G401 (cell line): ENCODE data around the gene SCARF2. TPM values are rescaled to one million over a fixed set of nuclear protein-coding genes. Genes with fewer than 3 reads are reported as not detected.

Experiments
- DNase-seq: peaks from one replicate; pipeline ENCODE4 v3.0.0-alpha.2; 2015; ENCODE audit warnings: low spot score
- in situ Hi-C: cut with HindIII; loops from 2 replicates; pipeline ENCODE4 v1.10.0; 2016; ENCODE audit warnings: low sequenced_read_pairs, mixed read lengths
- total RNA-seq: library from RNA; depleted of rRNA; stranded (reverse); fragments of >200 nt; shearing (Covaris generic); gene quantifications from 2 replicates; pipeline ENCODE4 v1.2.3, GENCODE V29; 2014

The SCARF2 gene
- total RNA-seq, 1 experiment from 2014 or later = 53.4 TPM

DNA sequence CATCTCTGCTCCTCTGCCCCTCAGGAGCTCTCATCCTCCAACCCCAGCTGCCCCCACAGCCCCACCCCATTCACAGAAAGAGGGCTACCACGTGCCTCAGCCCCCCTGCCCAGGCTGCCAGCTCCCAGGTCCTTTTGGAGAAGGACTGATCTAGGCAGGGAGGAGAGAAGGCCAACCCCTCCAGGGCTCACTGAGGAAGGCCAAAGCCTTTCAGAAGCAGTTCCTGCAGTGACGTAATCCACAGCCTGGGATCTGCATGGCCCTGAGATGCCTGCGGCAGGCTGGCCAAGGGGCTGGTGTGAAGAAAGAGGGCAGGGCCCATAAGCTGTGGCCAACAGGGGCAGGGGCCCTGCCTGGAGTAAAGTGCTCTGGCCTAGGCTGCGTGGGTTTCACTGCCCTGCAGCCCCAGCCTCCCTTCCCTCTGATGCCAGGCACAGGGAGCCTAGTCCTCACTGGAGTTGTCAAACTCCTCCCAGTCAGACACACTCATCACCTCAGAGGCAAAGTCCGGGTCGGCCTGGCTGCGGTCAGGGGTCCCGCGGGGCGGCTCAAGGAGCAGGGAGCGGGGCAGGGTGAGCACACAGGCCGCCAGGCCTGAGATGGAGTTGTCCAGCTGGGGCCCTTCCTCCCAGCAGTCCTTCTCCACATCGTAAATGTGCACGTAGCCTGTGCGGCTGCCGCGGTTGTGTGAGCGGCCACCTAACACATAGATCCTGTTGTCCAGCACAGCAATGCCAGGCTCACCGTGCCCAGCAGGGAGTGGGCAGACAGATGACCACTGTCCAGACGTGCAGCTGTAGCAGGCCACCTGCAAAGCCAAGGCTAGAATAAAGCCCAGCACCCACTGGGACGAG is 4.2 kb upstream of the SCARF2 start:
- in situ Hi-C loops = no loop called here
- no peak for DNase-seq

DNA sequence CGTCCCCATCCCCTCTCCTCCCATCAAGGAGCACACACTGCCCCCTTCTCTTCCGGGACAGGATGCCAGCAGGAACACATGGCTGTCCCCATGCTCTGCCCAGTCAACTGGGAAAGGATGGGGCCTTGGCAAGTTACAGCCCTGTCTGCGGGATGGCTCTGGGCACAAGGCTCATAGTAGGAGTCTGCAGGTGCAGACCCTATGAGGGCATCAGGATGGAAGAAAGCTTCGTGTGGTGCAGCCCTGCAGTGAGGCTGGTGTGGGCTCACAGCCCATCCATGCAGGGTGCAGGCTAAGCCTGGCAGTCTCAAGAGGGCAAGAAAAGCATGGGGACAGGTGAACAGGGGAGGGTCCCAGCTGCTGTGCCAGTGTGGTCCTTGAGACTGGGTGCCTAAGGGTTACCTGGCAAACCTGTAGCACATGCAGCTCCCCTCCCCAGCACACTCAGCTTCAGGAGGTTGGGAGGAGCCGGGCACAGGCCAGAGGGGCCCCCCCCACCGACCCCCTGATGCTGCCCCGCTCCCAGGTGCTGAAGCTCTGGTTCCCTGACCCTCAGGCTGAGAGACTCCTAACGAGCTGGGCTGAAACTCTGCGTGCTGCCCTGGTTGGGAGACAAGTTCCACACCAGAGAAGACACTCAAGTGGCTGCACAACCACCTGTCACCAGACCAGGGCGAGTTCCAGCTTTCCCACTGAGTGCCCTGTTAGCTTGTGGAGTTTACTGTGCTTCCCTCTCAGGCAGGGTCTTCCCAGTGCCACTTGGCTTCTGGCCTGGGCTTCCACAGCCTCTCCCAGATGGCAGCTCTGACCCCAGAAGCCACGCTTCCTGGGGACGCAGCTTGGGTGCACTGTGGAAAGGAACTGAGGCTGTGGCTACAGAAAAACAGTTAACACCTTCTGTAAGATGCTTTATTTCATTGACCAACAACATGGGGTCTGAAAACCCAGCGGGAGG is 3.3 kb upstream of the SCARF2 start:
- in situ Hi-C loops = no loop called here
- DNase-seq = no peak

DNA sequence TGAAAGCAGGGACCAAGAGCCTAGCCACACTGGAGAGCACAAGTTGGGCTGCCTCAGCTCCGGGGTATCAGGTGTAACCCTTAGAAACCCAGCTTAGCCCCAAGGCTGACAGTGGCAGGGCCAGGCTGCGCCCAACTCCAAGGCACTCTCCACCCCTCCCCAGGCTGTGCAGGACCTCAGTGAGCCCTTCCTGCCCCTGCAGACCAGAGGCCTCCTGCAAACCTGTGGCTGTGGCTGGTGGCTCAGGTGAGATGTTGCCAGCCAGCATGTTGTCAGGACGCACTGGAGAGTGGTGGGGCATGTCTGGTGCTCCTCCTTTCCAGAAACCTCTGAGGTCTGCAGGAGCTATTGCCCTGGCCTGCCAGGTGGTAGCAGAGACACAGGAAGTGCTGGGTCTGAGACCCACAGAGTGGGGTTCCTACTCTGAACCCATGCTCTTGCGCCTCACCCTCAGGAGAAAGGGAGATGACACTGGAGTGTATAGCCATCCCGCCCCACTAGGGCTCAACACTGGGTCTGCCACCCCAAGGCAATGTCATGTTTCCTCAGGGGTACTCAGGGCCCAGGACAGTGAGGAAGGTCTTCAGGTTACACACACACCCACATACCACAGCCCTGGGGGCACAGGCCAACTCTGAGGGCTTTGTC is 2.4 kb upstream of the SCARF2 start:
- DNase-seq = no peak
- in situ Hi-C loops = no loop called here

DNA sequence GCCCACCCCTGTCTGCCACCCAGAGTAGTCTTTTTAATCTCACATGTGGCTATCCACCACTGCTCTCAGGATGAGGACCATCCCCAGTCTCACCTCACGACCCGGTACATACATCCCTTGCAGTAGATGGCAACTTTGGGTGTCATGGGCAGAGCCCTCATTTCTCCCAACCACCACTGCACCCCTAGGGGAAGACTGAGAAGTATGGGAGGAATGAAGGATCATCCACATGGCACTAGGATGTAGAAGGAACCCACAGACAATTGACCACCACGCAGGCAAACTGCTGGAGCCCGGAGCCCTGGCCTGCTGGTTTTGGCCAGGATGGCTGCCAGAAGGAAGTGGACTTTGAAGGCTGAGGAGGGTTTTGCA is 1.9 kb upstream of the SCARF2 start:
- in situ Hi-C loops = no loop called here
- no peak for DNase-seq

DNA sequence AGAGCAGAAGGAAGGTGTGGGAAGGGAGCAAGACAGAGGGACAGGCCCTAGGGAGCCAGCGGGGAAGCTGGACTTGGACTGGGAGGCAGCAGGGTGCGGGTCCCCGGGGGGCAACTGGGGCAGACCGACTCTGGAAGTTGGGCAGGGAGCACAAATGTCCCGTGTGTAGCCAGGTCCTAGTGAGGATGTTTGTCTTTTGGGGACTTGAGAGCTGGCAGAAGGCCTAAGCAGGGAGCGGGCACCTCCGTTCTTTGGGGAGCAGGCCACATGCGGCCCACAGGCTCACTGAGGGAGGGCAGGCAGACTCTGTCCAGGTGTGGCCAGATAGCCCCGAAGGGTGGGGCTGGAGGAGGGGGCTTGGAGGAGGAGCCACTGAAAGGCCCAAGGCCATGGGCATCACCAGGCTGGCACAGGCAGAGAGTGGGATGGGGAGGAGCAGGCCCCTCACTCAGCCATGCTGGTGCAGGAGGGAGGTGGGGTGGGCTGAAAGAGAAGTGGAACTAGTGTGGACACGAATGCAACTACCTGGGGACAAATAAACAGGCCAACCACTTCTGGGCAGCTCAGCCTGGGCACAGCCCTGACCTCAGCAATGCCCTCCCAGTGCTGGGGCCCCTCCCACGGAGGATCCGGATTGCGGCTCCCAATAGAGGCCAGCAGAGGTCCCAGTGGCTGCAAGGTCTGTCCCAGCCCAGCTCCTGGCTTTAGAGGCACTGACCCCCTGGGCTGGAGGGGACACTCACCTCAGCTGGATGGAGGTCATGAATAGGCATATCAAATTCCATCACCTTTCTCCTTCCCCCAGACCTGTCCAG is 1.3 kb upstream of the SCARF2 start:
- no peak for DNase-seq
- in situ Hi-C loops = no loop called here

DNA sequence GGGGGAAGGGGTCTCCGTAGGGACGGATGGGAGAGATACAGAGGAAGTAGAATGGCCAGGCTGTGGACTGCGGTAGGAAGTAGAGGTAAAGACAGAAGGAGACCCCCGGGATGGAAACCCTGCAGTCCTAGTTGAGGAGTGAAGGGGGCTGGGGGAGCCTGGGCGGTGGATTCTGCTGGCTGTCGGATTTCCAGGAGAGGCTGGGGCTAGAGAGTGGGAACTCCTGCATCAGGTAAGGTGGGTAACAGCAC is 727 bp upstream of the SCARF2 start:
- in situ Hi-C loops = no loop called here

DNA sequence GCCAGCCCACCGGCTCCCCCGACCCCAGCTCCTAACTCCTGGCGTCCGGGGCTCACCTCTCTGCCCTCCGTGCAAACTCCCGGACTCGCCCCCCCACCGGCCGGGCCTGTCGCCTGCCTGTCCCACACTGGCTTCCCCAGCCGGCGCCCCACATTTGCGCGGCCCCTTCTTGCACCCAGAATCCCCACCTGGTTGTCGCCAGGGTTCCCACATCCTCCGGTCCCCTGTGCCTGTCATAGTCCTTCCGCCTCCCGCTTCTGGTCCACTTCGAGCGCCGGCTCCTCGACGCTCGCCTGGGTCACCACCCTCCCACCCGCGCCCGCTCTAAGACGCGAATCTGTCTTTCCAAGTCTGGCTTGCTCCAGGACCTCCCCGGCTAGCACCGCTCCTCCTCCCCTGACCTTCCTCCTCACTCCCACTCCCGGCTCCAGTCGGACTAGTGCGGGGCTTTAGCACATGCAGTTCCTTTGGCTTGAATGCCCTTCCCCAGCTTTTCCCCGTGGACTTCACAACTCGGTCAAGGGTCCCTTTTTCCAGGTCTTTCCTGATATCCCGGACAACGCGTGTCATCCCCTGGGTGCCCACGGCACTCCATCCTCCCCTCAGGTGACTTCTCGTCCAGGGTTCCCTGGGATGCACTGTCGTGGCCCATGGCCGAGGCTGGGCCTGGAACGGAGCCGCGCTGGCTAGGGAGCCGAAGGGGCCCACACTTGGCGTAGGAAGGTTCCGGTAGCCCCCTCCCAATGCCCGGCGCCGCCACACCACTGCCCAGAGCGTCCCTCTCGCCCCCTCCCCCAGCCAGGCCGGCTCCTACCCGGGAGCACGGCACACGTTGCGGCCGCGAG is 635 bp downstream of the SCARF2 start:
- in situ Hi-C loops = no loop called here

More for the DNA sequence above, 727 bp upstream of the SCARF2 start:
- DNase-seq = no peak

DNA sequence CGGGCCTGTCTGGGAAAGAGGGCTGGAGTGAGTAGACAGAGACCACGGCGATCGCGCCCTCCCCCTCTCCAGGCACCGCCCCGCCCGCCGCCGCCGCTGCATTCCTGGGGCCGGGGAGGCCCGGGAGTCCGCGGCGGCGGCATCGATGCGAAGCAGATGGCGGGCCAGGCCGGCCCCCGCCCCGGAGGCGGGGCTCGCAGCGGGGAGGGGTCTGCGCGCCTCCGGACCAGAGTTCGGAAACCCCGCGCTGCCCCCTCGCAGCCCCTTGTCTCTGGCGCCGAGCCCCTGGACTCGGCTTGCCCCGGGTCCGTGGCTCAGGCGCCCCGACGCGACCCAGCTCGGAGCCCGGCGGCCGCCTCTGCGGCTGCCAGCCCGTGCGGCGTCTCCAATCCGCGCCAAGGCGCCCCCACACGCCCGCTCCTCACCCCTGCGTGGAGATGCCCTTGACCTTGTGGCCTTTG is 1.3 kb downstream of the SCARF2 start:
- in situ Hi-C loops = no loop called here
- DNase-seq = no peak

More for the DNA sequence above, 635 bp downstream of the SCARF2 start:
- no peak for DNase-seq

DNA sequence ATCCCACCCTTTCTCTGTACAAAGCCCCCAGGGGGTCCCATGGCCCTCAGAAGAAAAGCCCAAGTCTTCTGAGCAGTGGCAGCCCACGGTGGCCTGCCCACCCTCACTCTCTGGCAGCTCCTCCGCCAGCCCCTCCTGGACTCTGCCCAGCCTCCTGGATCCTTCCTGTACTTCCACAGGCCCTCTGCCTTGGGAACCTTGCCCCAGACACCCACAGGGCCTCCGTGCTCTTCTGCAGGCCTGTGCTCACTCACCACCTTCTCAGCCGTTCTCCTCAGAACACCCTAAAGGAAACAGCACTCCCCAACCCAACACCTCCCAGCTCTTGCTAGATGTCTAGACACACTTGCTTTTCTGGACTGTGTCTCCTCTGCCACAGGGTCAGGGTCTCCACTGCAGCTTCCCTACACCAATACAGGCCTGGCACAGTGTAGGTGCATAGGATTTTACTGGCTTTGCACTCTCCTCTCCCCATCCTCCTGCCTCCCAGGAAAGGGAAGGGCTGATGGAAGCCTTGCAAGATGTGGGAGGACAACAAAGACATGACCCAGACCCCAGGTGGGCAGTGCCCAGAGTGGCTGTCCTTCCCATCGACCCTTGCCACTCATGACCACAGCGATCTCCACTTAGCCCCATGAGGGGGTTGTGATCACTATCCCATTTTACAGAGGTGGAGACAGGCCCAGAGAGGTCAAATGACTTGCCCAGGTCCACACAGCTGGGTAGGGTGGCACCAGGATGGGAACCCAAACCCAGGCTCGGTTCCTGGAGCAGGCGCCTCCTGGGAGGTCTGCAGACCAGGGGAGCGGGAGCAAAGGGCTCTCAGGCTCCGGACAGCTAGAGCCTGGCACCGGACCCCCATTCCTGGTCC is 2.0 kb downstream of the SCARF2 start:
- in situ Hi-C loops = no loop called here
- no peak for DNase-seq

DNA sequence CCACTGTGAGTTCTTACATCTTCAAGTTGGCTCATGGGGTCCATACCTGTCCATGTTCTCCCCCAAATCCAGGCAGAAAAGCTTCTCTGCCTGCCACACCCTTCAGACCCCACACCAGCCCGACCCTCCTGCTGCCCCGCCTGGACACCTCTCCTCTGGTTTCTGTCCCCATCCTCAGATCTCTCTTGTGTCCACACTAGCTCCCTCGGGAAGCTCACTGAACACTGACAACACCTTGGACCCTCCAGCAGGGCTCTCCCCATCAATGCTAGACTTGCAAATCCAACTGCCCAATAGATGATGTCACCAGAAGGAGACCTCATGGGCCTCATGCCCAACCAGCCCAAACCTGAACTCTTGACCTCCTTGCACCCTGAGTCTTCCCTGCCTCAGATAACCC is 2.9 kb downstream of the SCARF2 start:
- no peak for DNase-seq
- in situ Hi-C loops = no loop called here

DNA sequence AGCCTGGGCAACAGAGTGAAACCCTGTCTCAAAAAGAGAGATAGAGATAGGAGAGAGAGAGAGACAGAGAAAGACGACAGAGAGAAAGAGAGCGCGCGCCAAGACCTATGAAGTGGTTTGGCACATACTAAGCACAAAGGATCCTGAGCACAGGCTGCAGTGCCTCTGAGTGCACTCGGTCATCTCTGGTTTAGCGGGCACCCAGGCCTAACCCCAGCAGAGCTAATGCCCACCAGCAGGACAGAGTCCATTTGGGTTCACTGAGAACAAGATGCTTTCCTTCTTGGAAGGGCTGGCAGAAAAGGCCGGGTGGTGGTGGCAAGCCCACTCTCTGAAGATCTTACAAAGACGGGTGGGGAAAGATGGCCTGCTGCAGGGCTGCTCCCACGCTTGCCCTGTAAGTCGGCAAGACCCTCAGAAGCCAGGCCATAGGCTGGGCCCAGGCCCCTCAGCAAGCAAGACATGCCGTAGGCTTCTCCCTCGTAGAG is 3.3 kb downstream of the SCARF2 start:
- DNase-seq = no peak

DNA sequence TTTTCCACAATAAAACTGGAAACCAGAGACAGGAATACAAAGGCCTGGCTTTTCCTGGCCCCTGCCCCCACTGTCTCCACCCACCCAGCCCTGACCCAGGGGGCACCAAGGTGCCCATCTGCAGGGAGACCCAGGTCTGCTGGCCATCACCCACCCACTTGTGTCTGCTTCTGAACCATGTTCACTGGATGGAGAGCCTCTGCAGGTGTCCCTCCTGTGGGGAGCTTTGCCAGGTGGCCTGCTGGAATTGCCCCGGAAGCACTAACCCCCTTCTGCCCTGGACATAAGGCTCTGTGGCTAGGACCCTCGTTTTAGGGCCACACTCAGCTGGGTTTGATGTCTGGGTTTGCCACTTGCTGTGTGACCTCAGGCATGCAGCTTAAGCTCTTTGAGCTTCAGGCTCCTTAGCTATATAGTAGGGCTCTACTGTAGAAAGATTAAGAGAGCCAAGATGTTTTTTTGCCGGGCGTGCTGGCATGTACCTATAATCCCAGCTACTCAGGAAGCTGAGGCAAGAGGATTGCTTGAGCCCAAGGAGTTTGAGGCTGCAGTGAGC is 3.9 kb downstream of the SCARF2 start:
- in situ Hi-C loops = no loop called here

More for the DNA sequence above, 3.3 kb downstream of the SCARF2 start:
- in situ Hi-C loops = no loop called here

DNA sequence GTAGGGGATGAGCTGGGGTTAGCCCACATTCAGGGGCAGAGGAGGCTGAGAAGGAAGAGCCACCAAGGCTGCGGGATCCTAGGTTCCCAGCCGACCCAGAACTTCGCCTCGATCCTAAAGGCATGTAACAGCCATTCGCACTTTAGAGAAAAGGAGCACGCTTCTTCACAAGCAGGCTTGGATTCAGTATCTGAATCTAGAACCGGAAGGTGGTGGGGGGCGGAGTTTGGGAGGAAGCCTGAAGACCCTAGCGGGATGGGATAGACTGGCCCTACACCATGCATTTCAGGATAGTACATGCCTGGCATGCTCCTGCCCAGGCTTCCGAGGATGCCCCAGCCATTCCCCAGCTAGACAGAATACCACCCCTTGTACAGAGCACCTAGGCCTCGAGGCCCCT is 4.4 kb downstream of the SCARF2 start:
- in situ Hi-C loops = no loop called here
- DNase-seq = no peak

More for the DNA sequence above, 3.9 kb downstream of the SCARF2 start:
- DNase-seq = no peak

DNA sequence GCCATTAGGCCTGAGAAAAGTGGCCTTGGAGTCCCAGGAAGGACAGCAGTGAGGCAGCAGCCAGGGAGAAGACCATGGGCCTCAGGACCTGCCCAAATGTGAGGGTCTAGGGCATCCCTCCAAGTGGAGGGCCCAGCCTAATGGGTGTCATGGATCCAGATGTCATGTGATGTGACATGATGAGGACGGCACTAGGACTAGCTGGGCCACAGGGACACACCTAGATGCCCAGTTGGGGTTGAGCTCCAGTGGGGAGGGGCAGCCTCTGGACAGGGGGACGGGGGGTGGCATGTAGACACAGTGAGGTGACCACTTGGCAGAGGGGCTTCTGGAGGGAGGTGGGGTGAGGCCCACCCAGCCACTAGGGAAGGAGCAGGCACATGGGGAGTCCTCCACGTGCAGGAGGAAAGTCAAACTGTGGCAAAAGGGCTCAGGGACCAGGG is 5.4 kb downstream of the SCARF2 start:
- in situ Hi-C loops = no loop called here
- no peak for DNase-seq

DNA sequence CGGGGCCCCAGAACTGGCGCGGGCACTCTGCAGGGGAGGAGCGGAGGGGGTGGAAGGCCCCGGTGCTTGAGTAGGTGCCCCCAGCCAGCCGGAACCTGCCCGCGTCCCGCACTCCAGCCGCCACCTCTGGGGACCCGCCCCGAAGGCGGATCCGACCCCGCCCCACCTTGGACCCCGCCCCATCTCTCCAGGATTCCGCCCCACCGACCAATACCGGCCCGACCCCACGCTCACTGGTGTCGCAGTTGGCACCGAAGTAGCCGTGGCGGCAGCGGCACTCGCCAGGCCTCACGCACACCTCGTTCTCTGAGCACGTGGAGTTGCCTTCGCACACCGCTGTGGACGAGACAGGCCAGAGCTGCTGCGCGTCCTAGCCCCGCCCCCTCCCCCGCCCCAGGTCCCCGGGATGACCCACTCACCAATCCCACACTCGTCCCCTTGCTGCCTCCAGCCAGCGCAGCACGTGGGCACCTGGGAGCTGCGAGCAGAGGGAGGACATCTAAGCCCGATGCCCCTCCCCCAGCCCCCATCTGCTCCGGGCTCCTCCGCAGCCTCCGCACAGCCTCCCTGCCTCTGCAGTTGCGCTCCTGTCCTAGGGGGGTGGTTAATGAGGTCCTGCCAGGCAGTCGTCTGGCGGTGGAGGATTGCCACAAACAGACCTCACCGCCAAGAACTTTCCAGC is 6.0 kb downstream of the SCARF2 start:
- DNase-seq = no peak
- in situ Hi-C loops = no loop called here
